Ovary (tissue), 3 donors: ENCODE measurements around the gene BZW1.

ENCODE experiments used
- CTCF ChIP-seq, 3 donors: fragments of 450-650 bp in 2 of 3; fragments of 200-600 bp in 1 of 3; IDR thresholded peaks; one replicate each; pipeline versions ENCODE4 v1.5.1 to v1.8.0; 2016 to 2022; ENCODE audit warnings: antibody characterized with exemption in 3 of 3, mild to moderate bottlenecking in 1 of 3
- EP300 ChIP-seq: sonication (generic); formaldehyde crosslinking; IDR thresholded peaks from one replicate; pipeline ENCODE4 v1.6.1; 2017; ENCODE audit warnings: antibody characterized with exemption
- POLR2A ChIP-seq: fragments of 450-650 bp; IDR thresholded peaks from one replicate; pipeline ENCODE4 v1.6.1; 2017; ENCODE audit warnings: antibody characterized with exemption, mild to moderate bottlenecking, moderate library complexity
- donor health status: DM: no; HTN: no; CAD: no.

GRCh38 chr2:200773083-200773482, 38.6 kb upstream of the BZW1 start:
- TF ChIP-seq CTCF (IDR thresholded peaks at IDR 0.05), result no peak
- TF ChIP-seq EP300, result no peak
- no peak for TF ChIP-seq POLR2A
